CD4-positive, alpha-beta T cell treated with Interleukin-21 for 1 hour (primary cell): ENCODE measurements around the gene UCP2.
"Not testable (repeated sequence)": the region's sequence is repeated elsewhere in the genome, so short reads cannot be mapped to it uniquely, and the experiment has no call there.

Source experiments
- DNase-seq: peaks from one replicate; pipeline ENCODE4 v3.0.0-alpha.2; 2020

Gene UCP2

GRCh38 chr11:73991471-73992006 is 8.9 kb upstream of the UCP2 start:
- peak; percentile 47 for DNase-seq

- no peak for DNase-seq
Observed at GRCh38 chr11:73990730-73991129, 8.1 kb upstream of the UCP2 start.

- DNase-seq: no peak
Observed at GRCh38 chr11:73989156-73989555, 6.5 kb upstream of the UCP2 start.

- no peak for DNase-seq
Observed at GRCh38 chr11:73988227-73988626, 5.6 kb upstream of the UCP2 start.

- not testable (repeated sequence) for DNase-seq
Observed at GRCh38 chr11:73985661-73986060, 3.0 kb upstream of the UCP2 start.

GRCh38 chr11:73983741-73984538 is 1.3 kb upstream of the UCP2 start:
- no peak for DNase-seq

- DNase-seq: peak; percentile 96
Observed at GRCh38 chr11:73982990-73983740, 522 bp upstream of the UCP2 start.

- no peak for DNase-seq
Observed at GRCh38 chr11:73981051-73981805, 1.4 kb downstream of the UCP2 start.

- DNase-seq: peak; percentile 91
Observed at GRCh38 chr11:73980001-73980961, 2.4 kb downstream of the UCP2 start.

GRCh38 chr11:73978576-73979086 is 4.0 kb downstream of the UCP2 start:
- DNase-seq: no peak

GRCh38 chr11:73977856-73978519 is 4.7 kb downstream of the UCP2 start:
- no peak for DNase-seq

GRCh38 chr11:73976451-73977151 is 6.0 kb downstream of the UCP2 start:
- DNase-seq: no peak

- DNase-seq: no peak
Observed at GRCh38 chr11:73975479-73975757, 7.2 kb downstream of the UCP2 start.

GRCh38 chr11:73974604-73975478 is 7.8 kb downstream of the UCP2 start:
- no peak for DNase-seq

GRCh38 chr11:73972620-73973449 is 9.8 kb downstream of the UCP2 start:
- no peak for DNase-seq

GRCh38 chr11:73972187-73972586 is 10.5 kb downstream of the UCP2 start:
- no peak for DNase-seq

GRCh38 chr11:73971175-73971719 is 11.4 kb downstream of the UCP2 start:
- DNase-seq: no peak

- peak; percentile 61 for DNase-seq
Observed at GRCh38 chr11:73969991-73970800, 12.4 kb downstream of the UCP2 start.
